Astrocyte of the spinal cord (primary cell): ENCODE data around the gene VMO1.

ENCODE experiments used
- DNase-seq: peaks from one replicate; pipeline ENCODE4 v3.0.0; 2011; ENCODE audit warnings: low read depth, low spot score
- H3K4me3 ChIP-seq: 2 replicates; pipeline ENCODE4 v1.5.1; 2011; ENCODE audit warnings: low read depth, mild to moderate bottlenecking, low read length, moderate library complexity
- CTCF ChIP-seq: IDR thresholded peaks from 2 replicates; pipeline ENCODE4 v1.5.1; 2012; ENCODE audit warnings: low read depth, mild to moderate bottlenecking, low read length, inconsistent platforms
- in situ Hi-C: cut with HindIII; loops from 2 replicates; pipeline ENCODE4 v1.10.0; 2017; ENCODE audit warnings: low sequenced_read_pairs

VMO1 gene

GRCh38 chr17:4780325-4780955 lies 5.7 kb downstream of the VMO1 start:
- DNase-seq: no peak
- no peak overlapping the region for H3K4me3 ChIP-seq
- in situ Hi-C loops: no loop called here
- TF ChIP-seq CTCF: no peak

- TF ChIP-seq CTCF: no peak
- no peak overlapping the region for H3K4me3 ChIP-seq
- DNase-seq: no peak
- in situ Hi-C loops: no loop called here
These were observed 8.0 kb downstream of the VMO1 start for GRCh38 chr17:4777969-4778760.

- in situ Hi-C loops: no loop called here
- TF ChIP-seq CTCF: no peak
These were observed 13.9 kb downstream of the VMO1 start for GRCh38 chr17:4772235-4772613.

GRCh38 chr17:4771519-4772234 lies 14.5 kb downstream of the VMO1 start, which contains the start of gene TM4SF5:
TSS of gene TM4SF5 (plus strand) at chr17:4771886. CDS start at chr17:4771923, 37 bp downstream.
- DNase-seq: no peak
- no peak within 1 kb of the TSS for H3K4me3 ChIP-seq
- in situ Hi-C loops: no loop called here
- no peak for TF ChIP-seq CTCF

More at GRCh38 chr17:4772235-4772613, 13.9 kb downstream of the VMO1 start:
- no peak overlapping the region for H3K4me3 ChIP-seq
- DNase-seq: no peak

- TF ChIP-seq CTCF: no peak
- peak; percentile 13 for DNase-seq
- in situ Hi-C loops: no loop called here
- H3K4me3 ChIP-seq: no peak overlapping the region
These were observed 16.5 kb downstream of the VMO1 start for GRCh38 chr17:4769628-4770027.

GRCh38 chr17:4768298-4768697 lies 17.9 kb downstream of the VMO1 start:
- no peak for TF ChIP-seq CTCF
- H3K4me3 ChIP-seq: no peak overlapping the region
- in situ Hi-C loops: no loop called here
- DNase-seq: no peak
